HepG2 (cell line): ENCODE measurements around the gene PRKCZ. TPM values are rescaled to one million over a fixed set of nuclear protein-coding genes. Genes with fewer than 3 reads are reported as not detected.

ENCODE experiments used
- CREB1 ChIP-seq, 2 experiments: fragments of 450-650 bp in 1 of 2; IDR thresholded peaks; 2 replicates each; pipeline ENCODE4 v1.6.1; 2016 to 2017; ENCODE audit warnings: control low read depth in 1 of 2, mild to moderate bottlenecking in 1 of 2, missing compliant biosample characterization in 1 of 2, missing genetic modification characterization in 1 of 2
- HDAC1 ChIP-seq: sonication (generic); formaldehyde crosslinking; IDR thresholded peaks from 2 replicates; pipeline ENCODE4 v1.5.1; 2020; ENCODE audit warnings: mild to moderate bottlenecking, missing genetic modification reagents
- HNRNPLL ChIP-seq: fragments of 200-400 bp; formaldehyde crosslinking; IDR thresholded peaks from 2 replicates; pipeline ENCODE4 v1.6.1; 2017; ENCODE audit warnings: mild to moderate bottlenecking, low read depth, low read length; ENCODE audit not compliant: poor library complexity, severe bottlenecking
- KMT2B ChIP-seq: IDR thresholded peaks from 2 replicates; pipeline ENCODE4 v1.6.1; 2016; ENCODE audit warnings: missing genetic modification reagents, missing compliant biosample characterization
- MTA1 ChIP-seq: sonication (generic); formaldehyde crosslinking; IDR thresholded peaks from 2 replicates; pipeline ENCODE4 v1.4.0; 2020; ENCODE audit warnings: missing genetic modification reagents, mild to moderate bottlenecking, borderline replicate concordance
- NFYB ChIP-seq: sonication (generic); formaldehyde crosslinking; IDR thresholded peaks from 2 replicates; pipeline ENCODE4 v1.4.0; 2020; ENCODE audit warnings: missing genetic modification reagents
- SIN3A ChIP-seq: IDR thresholded peaks from 2 replicates; pipeline ENCODE4 v1.6.1; 2011; ENCODE audit warnings: low read depth, mild to moderate bottlenecking, control low read depth, low read length, borderline replicate concordance
- ZNF12 ChIP-seq: sonication (generic); formaldehyde crosslinking; IDR thresholded peaks from 2 replicates; pipeline ENCODE4 v1.5.0; 2020; ENCODE audit warnings: missing genetic modification reagents
- ZNF772 ChIP-seq: sonication (generic); formaldehyde crosslinking; IDR thresholded peaks from 2 replicates; pipeline ENCODE4 v1.5.0; 2020; ENCODE audit warnings: mild to moderate bottlenecking, missing genetic modification reagents
- polyA plus RNA-seq, 8 experiments: library from polyadenylated mRNA; depleted of rRNA in 3 of 8; stranded (reverse) in 7 of 8; unstranded in 1 of 8; fragments of >200 nt; fragmentation: Illumina TruSeq in 4 of 8; extraction: Trizol in 4 of 8; gene quantifications; 2 replicates each; pipeline versions ENCODE4 v1.2.1 to v1.2.3, GENCODE V29; 2011 to 2016; ENCODE audit warnings: low read depth in 4 of 8, missing spikeins in 1 of 8, mixed read lengths in 1 of 8; ENCODE audit not compliant: insufficient read depth in 1 of 8
- total RNA-seq, 5 experiments: library from RNA; depleted of rRNA; stranded (reverse); fragments of >200 nt; fragmentation: Illumina TruSeq; extraction: Trizol; gene quantifications; 2 replicates each; pipeline ENCODE4 v1.2.3, GENCODE V29; 2016; ENCODE audit warnings: low read depth in 1 of 5
- TF ChIP-seq, protein P1 (sequence below): sonication (generic); formaldehyde crosslinking; IDR thresholded peaks from 2 replicates; pipeline ENCODE4; 2020; ENCODE audit warnings: missing genetic modification reagents, mild to moderate bottlenecking, borderline replicate concordance
- TF ChIP-seq, protein P2 (sequence below): sonication (generic); formaldehyde crosslinking; IDR thresholded peaks from 2 replicates; pipeline ENCODE4 v1.4.0; 2020; ENCODE audit warnings: low read depth, missing genetic modification reagents
- TF ChIP-seq, protein P3 (sequence below): sonication (generic); formaldehyde crosslinking; IDR thresholded peaks from 2 replicates; pipeline ENCODE4 v1.9.0; 2022; ENCODE audit warnings: missing genetic modification reagents, mild to moderate bottlenecking, borderline replicate concordance
- TF ChIP-seq, protein P4 (sequence below): sonication (generic); formaldehyde crosslinking; IDR thresholded peaks from 2 replicates; pipeline ENCODE4 v1.5.1; 2020; ENCODE audit warnings: mild to moderate bottlenecking, missing genetic modification reagents, moderate library complexity

The PRKCZ gene
- total and polyA plus RNA-seq, 2 of the 13 experiments (the other 11 are each of a cell fraction or from before 2014, with no cell fraction given): 34.7 to 85.2 TPM

DNA sequence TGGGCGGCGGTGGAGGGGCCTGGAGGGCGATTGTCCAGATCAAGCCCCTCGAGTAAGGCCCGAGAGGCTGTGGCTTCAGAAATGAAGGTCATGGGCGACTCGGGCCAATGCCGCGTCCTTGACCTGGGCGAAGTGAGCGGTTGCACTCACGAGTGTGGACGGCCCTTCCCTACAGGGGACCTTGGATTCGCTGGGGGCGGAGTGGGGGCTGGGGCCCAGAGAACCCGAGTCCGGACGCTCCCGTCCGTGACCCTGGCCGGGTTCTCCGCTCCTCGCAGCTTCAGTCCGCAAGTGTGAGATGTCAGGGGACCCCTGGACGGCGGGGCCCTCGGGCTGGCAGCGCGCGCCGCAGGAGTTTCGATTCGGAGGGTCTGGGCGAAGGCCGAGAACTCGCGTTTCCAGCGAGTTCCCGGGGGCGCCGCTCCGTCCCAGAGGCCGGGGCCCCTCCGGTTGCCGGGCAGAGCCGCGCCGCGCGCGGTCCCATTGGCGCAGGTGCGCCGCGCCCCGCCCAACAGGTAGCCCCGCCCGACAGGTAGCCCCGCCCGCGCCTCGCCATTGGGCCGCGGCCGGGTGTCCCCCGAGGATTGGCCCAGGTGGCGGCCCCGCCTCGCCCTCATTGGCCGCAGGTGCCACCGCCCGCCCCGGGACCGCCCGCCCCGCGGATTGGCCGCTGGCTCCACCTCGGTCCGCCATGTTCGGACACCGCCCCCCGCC, at the start of gene PRKCZ (continued):
- TF ChIP-seq, protein P1, sequence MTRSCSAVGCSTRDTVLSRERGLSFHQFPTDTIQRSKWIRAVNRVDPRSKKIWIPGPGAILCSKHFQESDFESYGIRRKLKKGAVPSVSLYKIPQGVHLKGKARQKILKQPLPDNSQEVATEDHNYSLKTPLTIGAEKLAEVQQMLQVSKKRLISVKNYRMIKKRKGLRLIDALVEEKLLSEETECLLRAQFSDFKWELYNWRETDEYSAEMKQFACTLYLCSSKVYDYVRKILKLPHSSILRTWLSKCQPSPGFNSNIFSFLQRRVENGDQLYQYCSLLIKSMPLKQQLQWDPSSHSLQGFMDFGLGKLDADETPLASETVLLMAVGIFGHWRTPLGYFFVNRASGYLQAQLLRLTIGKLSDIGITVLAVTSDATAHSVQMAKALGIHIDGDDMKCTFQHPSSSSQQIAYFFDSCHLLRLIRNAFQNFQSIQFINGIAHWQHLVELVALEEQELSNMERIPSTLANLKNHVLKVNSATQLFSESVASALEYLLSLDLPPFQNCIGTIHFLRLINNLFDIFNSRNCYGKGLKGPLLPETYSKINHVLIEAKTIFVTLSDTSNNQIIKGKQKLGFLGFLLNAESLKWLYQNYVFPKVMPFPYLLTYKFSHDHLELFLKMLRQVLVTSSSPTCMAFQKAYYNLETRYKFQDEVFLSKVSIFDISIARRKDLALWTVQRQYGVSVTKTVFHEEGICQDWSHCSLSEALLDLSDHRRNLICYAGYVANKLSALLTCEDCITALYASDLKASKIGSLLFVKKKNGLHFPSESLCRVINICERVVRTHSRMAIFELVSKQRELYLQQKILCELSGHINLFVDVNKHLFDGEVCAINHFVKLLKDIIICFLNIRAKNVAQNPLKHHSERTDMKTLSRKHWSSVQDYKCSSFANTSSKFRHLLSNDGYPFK (CRISPR knock-in tag): peak; percentile 33; the same call in 1 of the 2 replicates
- peak; percentile 83 for TF ChIP-seq NFYB (CRISPR knock-in tag)
- TF ChIP-seq, protein P2, sequence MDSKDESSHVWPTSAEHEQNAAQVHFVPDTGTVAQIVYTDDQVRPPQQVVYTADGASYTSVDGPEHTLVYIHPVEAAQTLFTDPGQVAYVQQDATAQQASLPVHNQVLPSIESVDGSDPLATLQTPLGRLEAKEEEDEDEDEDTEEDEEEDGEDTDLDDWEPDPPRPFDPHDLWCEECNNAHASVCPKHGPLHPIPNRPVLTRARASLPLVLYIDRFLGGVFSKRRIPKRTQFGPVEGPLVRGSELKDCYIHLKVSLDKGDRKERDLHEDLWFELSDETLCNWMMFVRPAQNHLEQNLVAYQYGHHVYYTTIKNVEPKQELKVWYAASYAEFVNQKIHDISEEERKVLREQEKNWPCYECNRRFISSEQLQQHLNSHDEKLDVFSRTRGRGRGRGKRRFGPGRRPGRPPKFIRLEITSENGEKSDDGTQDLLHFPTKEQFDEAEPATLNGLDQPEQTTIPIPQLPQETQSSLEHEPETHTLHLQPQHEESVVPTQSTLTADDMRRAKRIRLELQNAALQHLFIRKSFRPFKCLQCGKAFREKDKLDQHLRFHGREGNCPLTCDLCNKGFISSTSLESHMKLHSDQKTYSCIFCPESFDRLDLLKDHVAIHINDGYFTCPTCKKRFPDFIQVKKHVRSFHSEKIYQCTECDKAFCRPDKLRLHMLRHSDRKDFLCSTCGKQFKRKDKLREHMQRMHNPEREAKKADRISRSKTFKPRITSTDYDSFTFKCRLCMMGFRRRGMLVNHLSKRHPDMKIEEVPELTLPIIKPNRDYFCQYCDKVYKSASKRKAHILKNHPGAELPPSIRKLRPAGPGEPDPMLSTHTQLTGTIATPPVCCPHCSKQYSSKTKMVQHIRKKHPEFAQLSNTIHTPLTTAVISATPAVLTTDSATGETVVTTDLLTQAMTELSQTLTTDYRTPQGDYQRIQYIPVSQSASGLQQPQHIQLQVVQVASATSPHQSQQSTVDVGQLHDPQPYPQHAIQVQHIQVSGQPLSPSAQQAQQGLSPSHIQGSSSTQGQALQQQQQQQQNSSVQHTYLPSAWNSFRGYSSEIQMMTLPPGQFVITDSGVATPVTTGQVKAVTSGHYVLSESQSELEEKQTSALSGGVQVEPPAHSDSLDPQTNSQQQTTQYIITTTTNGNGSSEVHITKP (CRISPR knock-in tag): peak; percentile 15; the same call in 1 of the 2 replicates
- 0 out of 2 replicates have a peak, but pooled peaks have one; percentile 25 for TF ChIP-seq ZNF12
- TF ChIP-seq HNRNPLL: peak; percentile 39
- TF ChIP-seq HDAC1: peak; percentile 82
- TF ChIP-seq KMT2B (CRISPR knock-in tag): 0 out of 2 replicates have a peak, but pooled peaks have one; percentile 21
- TF ChIP-seq, protein P3, sequence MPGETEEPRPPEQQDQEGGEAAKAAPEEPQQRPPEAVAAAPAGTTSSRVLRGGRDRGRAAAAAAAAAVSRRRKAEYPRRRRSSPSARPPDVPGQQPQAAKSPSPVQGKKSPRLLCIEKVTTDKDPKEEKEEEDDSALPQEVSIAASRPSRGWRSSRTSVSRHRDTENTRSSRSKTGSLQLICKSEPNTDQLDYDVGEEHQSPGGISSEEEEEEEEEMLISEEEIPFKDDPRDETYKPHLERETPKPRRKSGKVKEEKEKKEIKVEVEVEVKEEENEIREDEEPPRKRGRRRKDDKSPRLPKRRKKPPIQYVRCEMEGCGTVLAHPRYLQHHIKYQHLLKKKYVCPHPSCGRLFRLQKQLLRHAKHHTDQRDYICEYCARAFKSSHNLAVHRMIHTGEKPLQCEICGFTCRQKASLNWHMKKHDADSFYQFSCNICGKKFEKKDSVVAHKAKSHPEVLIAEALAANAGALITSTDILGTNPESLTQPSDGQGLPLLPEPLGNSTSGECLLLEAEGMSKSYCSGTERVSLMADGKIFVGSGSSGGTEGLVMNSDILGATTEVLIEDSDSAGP: peak; percentile 63; the same call in 1 of the 2 replicates
- TF ChIP-seq SIN3A: peak; percentile 46; the same call in 1 of the 2 replicates
- peak; percentile 14; the same call in 1 of the 2 replicates for TF ChIP-seq ZNF772 (CRISPR knock-in tag)
- peak; percentile 30; the same call in 1 of the 2 replicates for TF ChIP-seq CREB1 (IDR thresholded peaks at IDR 0.05)
- no peak for TF ChIP-seq CREB1 (CRISPR knock-in tag; IDR thresholded peaks at IDR 0.05)
- peak; percentile 76; the same call in 1 of the 2 replicates for TF ChIP-seq MTA1 (CRISPR knock-in tag)
- TF ChIP-seq, protein P4, sequence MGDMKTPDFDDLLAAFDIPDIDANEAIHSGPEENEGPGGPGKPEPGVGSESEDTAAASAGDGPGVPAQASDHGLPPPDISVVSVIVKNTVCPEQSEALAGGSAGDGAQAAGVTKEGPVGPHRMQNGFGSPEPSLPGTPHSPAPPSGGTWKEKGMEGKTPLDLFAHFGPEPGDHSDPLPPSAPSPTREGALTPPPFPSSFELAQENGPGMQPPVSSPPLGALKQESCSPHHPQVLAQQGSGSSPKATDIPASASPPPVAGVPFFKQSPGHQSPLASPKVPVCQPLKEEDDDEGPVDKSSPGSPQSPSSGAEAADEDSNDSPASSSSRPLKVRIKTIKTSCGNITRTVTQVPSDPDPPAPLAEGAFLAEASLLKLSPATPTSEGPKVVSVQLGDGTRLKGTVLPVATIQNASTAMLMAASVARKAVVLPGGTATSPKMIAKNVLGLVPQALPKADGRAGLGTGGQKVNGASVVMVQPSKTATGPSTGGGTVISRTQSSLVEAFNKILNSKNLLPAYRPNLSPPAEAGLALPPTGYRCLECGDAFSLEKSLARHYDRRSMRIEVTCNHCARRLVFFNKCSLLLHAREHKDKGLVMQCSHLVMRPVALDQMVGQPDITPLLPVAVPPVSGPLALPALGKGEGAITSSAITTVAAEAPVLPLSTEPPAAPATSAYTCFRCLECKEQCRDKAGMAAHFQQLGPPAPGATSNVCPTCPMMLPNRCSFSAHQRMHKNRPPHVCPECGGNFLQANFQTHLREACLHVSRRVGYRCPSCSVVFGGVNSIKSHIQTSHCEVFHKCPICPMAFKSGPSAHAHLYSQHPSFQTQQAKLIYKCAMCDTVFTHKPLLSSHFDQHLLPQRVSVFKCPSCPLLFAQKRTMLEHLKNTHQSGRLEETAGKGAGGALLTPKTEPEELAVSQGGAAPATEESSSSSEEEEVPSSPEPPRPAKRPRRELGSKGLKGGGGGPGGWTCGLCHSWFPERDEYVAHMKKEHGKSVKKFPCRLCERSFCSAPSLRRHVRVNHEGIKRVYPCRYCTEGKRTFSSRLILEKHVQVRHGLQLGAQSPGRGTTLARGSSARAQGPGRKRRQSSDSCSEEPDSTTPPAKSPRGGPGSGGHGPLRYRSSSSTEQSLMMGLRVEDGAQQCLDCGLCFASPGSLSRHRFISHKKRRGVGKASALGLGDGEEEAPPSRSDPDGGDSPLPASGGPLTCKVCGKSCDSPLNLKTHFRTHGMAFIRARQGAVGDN (CRISPR knock-in tag): peak; percentile 61; the same call in 1 of the 2 replicates
